HEK293 (cell line): Measurements from ENCODE around the gene PIN1.
A peak's percentile ranks its signal among the peaks of the same experiment; 100 is the strongest.

Source experiments
- BCL11A ChIP-seq: fragments of 450-650 bp; formaldehyde crosslinking; IDR thresholded peaks from 2 replicates; pipeline ENCODE4 v1.5.1; 2016; ENCODE audit warnings: low read depth, missing biosample characterization, missing genetic modification characterization
- BCL11B ChIP-seq: fragments of 450-650 bp; formaldehyde crosslinking; IDR thresholded peaks from 2 replicates; pipeline ENCODE4 v1.5.1; 2016; ENCODE audit warnings: low read depth, missing biosample characterization, missing genetic modification characterization
- EGR2 ChIP-seq: fragments of 450-650 bp; formaldehyde crosslinking; IDR thresholded peaks from 2 replicates; pipeline ENCODE4 v1.5.1; 2016; ENCODE audit warnings: low read depth, missing biosample characterization, missing genetic modification characterization
- GLI4 ChIP-seq: fragments of 450-650 bp; formaldehyde crosslinking; IDR thresholded peaks from 2 replicates; pipeline ENCODE4 v1.5.1; 2016; ENCODE audit warnings: missing biosample characterization, missing genetic modification characterization
- KLF7 ChIP-seq: fragments of 450-650 bp; formaldehyde crosslinking; IDR thresholded peaks from 2 replicates; pipeline ENCODE4 v1.5.1; 2016; ENCODE audit warnings: missing biosample characterization, missing genetic modification characterization, borderline replicate concordance
- SALL2 ChIP-seq: fragments of 450-650 bp; formaldehyde crosslinking; IDR thresholded peaks from 2 replicates; pipeline ENCODE4 v1.5.0; 2017; ENCODE audit warnings: missing biosample characterization, mild to moderate bottlenecking, missing genetic modification characterization, borderline replicate concordance
- SETDB1 ChIP-seq: IDR thresholded peaks from one replicate; pipeline ENCODE4 v1.6.1; 2017; ENCODE audit warnings: mild to moderate bottlenecking, low read length, moderate library complexity, mixed read lengths; ENCODE audit not compliant: insufficient read length
- YY1 ChIP-seq: fragments of 450-650 bp; formaldehyde crosslinking; IDR thresholded peaks from 2 replicates; pipeline ENCODE4 v1.5.1; 2018; ENCODE audit warnings: missing biosample characterization, missing genetic modification characterization
- YY2 ChIP-seq: fragments of 450-650 bp; formaldehyde crosslinking; IDR thresholded peaks from 2 replicates; pipeline ENCODE4 v1.5.1; 2016; ENCODE audit warnings: missing biosample characterization, missing genetic modification characterization
- ZBTB48 ChIP-seq: fragments of 450-650 bp; formaldehyde crosslinking; IDR thresholded peaks from 2 replicates; pipeline ENCODE4 v1.5.1; 2016; ENCODE audit warnings: missing biosample characterization, missing genetic modification characterization
- ZBTB8A ChIP-seq: fragments of 450-650 bp; formaldehyde crosslinking; IDR thresholded peaks from 2 replicates; pipeline ENCODE4 v1.5.1; 2016; ENCODE audit warnings: missing biosample characterization, missing genetic modification characterization
- ZNF138 ChIP-seq: fragments of 450-650 bp; formaldehyde crosslinking; IDR thresholded peaks from 2 replicates; pipeline ENCODE4 v1.5.1; 2016; ENCODE audit warnings: missing biosample characterization, missing genetic modification characterization, borderline replicate concordance
- ZNF157 ChIP-seq: fragments of 450-650 bp; formaldehyde crosslinking; IDR thresholded peaks from 2 replicates; pipeline ENCODE4 v1.5.1; 2016; ENCODE audit warnings: missing biosample characterization, missing genetic modification characterization
- ZNF169 ChIP-seq: fragments of 450-650 bp; formaldehyde crosslinking; IDR thresholded peaks from 2 replicates; pipeline ENCODE4 v1.5.1; 2016; ENCODE audit warnings: missing biosample characterization, missing genetic modification characterization
- ZNF292 ChIP-seq: fragments of 450-650 bp; formaldehyde crosslinking; IDR thresholded peaks from 2 replicates; pipeline ENCODE4 v1.5.1; 2016; ENCODE audit warnings: low read depth, missing biosample characterization, missing genetic modification characterization, borderline replicate concordance
- ZNF302 ChIP-seq: fragments of 450-650 bp; formaldehyde crosslinking; IDR thresholded peaks from 2 replicates; pipeline ENCODE4 v1.5.1; 2016; ENCODE audit warnings: missing biosample characterization, missing genetic modification characterization, low read depth
- ZNF350 ChIP-seq: fragments of 450-650 bp; formaldehyde crosslinking; IDR thresholded peaks from 2 replicates; pipeline ENCODE4 v1.5.0; 2017; ENCODE audit warnings: missing biosample characterization, mild to moderate bottlenecking, missing genetic modification characterization
- ZNF366 ChIP-seq: fragments of 450-650 bp; formaldehyde crosslinking; conservative IDR thresholded peaks from 2 replicates; pipeline ENCODE4 v1.5.1; 2016; ENCODE audit warnings: missing biosample characterization, missing genetic modification characterization
- ZNF423 ChIP-seq: fragments of 450-650 bp; formaldehyde crosslinking; IDR thresholded peaks from 2 replicates; pipeline ENCODE4 v1.5.1; 2016; ENCODE audit warnings: missing biosample characterization, missing genetic modification characterization
- ZNF501 ChIP-seq: fragments of 450-650 bp; formaldehyde crosslinking; IDR thresholded peaks from 2 replicates; pipeline ENCODE4 v1.5.1; 2016; ENCODE audit warnings: missing biosample characterization, missing genetic modification characterization
- ZNF510 ChIP-seq: fragments of 450-650 bp; formaldehyde crosslinking; IDR thresholded peaks from 2 replicates; pipeline ENCODE4 v1.5.1; 2018; ENCODE audit warnings: mild to moderate bottlenecking, missing genetic modification characterization, missing biosample characterization; ENCODE audit not compliant: insufficient replicate concordance
- ZNF571 ChIP-seq: fragments of 450-650 bp; formaldehyde crosslinking; IDR thresholded peaks from 2 replicates; pipeline ENCODE4 v1.5.0; 2017; ENCODE audit warnings: missing biosample characterization, missing genetic modification characterization
- ZNF610 ChIP-seq: fragments of 450-650 bp; formaldehyde crosslinking; IDR thresholded peaks from 2 replicates; pipeline ENCODE4 v1.5.1; 2016; ENCODE audit warnings: missing biosample characterization, missing genetic modification characterization, borderline replicate concordance
- ZNF792 ChIP-seq: fragments of 450-650 bp; formaldehyde crosslinking; IDR thresholded peaks from 2 replicates; pipeline ENCODE4 v1.5.1; 2016; ENCODE audit warnings: missing biosample characterization, missing genetic modification characterization
- ZNF837 ChIP-seq: fragments of 450-650 bp; formaldehyde crosslinking; IDR thresholded peaks from 2 replicates; pipeline ENCODE4 v1.5.1; 2016; ENCODE audit warnings: missing biosample characterization, missing genetic modification characterization
- ZSCAN30 ChIP-seq: fragments of 450-650 bp; IDR thresholded peaks from 2 replicates; pipeline ENCODE4 v1.5.1; 2018; ENCODE audit warnings: missing biosample characterization, mild to moderate bottlenecking, missing genetic modification characterization, moderate library complexity
- TF ChIP-seq, protein P1 (sequence below): fragments of 450-650 bp; formaldehyde crosslinking; IDR thresholded peaks from 2 replicates; pipeline ENCODE4 v1.5.1; 2016; ENCODE audit warnings: missing biosample characterization, missing genetic modification characterization
- TF ChIP-seq, protein P2 (sequence below): fragments of 450-650 bp; formaldehyde crosslinking; IDR thresholded peaks from 2 replicates; pipeline ENCODE4 v1.5.1; 2017; ENCODE audit warnings: missing biosample characterization, mild to moderate bottlenecking, missing genetic modification characterization, moderate library complexity
- TF ChIP-seq, protein P3 (sequence below): fragments of 450-650 bp; formaldehyde crosslinking; IDR thresholded peaks from 2 replicates; pipeline ENCODE4 v1.5.1; 2017; ENCODE audit warnings: missing biosample characterization, missing genetic modification characterization
- TF ChIP-seq, protein P4 (sequence below): fragments of 450-650 bp; formaldehyde crosslinking; IDR thresholded peaks from 2 replicates; pipeline ENCODE4 v1.5.1; 2016; ENCODE audit warnings: missing biosample characterization, missing genetic modification characterization, borderline replicate concordance
- TF ChIP-seq, protein P5 (sequence below): fragments of 450-650 bp; formaldehyde crosslinking; IDR thresholded peaks from 2 replicates; pipeline ENCODE4 v1.5.1; 2016; ENCODE audit warnings: missing biosample characterization, missing genetic modification characterization
- TF ChIP-seq, protein P6 (sequence below): fragments of 450-650 bp; formaldehyde crosslinking; IDR thresholded peaks from 2 replicates; pipeline ENCODE4 v1.5.1; 2016; ENCODE audit warnings: missing biosample characterization, missing genetic modification characterization

PIN1 gene

DNA sequence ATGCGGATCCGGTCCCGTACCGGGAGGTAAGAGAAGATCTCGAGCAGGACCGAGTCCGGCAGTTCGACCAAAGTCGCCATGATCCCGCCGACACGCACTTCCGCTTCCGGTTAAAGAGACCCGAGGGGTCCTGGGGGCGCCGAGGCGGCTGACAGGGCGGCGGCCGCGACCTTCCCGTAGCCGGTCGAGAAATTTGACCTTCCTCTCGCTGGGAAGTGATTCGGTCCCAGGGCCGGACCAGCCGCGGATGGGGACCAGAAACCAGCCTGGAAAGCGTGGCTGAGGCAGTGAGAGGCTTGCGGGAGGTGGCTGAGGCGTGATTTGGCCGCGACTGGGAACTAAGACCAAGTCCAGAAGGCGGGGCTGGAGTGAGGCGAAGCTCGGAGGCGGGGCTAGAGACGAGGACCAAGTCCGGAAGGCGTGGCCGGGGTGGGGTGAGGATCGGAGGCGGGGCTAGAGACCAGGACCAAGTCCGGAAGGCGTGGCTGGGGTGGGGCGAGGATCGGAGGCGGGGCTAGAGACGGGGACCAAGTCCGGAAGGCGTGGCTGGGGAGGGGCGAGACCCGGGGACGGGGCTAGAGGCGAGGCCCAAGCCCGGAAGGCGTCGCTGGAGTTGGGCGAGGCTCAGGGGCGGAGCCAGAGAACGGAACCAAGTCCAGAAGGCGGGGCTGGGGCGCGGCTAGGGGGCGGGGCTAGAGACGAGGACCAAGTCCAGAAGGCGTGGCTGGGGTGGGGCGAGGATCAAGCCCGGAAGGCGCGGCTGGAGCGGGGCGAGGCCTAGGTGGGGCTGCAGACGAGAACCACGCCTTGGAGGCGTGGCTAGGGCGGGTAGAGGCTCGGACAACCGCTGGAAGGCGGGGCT lies 16.2 kb upstream of the PIN1 start, which contains the start of gene FBXL12 (continued):
- no peak for TF ChIP-seq ZNF350
- TF ChIP-seq ZBTB48 (tag by site-specific recombination), result no peak
- no peak for TF ChIP-seq ZBTB8A (tag by site-specific recombination)
- TF ChIP-seq, protein P1, sequence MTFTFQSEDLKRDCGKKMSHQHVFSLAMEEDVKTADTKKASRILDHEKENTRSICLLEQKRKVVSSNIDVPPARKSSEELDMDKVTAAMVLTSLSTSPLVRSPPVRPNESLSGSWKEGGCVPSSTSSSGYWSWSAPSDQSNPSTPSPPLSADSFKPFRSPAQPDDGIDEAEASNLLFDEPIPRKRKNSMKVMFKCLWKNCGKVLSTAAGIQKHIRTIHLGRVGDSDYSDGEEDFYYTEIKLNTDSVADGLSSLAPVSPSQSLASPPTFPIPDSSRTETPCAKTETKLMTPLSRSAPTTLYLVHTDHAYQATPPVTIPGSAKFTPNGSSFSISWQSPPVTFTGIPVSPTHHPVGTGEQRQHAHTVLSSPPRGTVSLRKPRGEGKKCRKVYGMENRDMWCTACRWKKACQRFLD (tag by site-specific recombination), result no peak
- no peak for TF ChIP-seq ZNF138 (tag by site-specific recombination)
- TF ChIP-seq ZNF610 (tag by site-specific recombination), result no peak
- TF ChIP-seq SETDB1, result no peak
- TF ChIP-seq GLI4, result no peak
- TF ChIP-seq, protein P2, sequence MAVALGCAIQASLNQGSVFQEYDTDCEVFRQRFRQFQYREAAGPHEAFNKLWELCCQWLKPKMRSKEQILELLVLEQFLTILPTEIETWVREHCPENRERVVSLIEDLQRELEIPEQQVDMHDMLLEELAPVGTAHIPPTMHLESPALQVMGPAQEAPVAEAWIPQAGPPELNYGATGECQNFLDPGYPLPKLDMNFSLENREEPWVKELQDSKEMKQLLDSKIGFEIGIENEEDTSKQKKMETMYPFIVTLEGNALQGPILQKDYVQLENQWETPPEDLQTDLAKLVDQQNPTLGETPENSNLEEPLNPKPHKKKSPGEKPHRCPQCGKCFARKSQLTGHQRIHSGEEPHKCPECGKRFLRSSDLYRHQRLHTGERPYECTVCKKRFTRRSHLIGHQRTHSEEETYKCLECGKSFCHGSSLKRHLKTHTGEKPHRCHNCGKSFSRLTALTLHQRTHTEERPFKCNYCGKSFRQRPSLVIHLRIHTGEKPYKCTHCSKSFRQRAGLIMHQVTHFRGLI, result peak; percentile 63; the same call in 1 of the 2 replicates
- no peak for TF ChIP-seq BCL11B (tag by site-specific recombination)
- no peak for TF ChIP-seq ZNF423 (tag by site-specific recombination)
- TF ChIP-seq ZNF571 (tag by site-specific recombination), result no peak
- TF ChIP-seq, protein P3, sequence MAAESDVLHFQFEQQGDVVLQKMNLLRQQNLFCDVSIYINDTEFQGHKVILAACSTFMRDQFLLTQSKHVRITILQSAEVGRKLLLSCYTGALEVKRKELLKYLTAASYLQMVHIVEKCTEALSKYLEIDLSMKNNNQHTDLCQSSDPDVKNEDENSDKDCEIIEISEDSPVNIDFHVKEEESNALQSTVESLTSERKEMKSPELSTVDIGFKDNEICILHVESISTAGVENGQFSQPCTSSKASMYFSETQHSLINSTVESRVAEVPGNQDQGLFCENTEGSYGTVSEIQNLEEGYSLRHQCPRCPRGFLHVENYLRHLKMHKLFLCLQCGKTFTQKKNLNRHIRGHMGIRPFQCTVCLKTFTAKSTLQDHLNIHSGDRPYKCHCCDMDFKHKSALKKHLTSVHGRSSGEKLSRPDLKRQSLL (tag by site-specific recombination), result no peak
- peak; percentile 79 for TF ChIP-seq YY2 (tag by site-specific recombination)
- no peak for TF ChIP-seq ZNF157
- no peak for TF ChIP-seq ZNF501
- no peak for TF ChIP-seq ZNF792 (tag by site-specific recombination)
- TF ChIP-seq, protein P4, sequence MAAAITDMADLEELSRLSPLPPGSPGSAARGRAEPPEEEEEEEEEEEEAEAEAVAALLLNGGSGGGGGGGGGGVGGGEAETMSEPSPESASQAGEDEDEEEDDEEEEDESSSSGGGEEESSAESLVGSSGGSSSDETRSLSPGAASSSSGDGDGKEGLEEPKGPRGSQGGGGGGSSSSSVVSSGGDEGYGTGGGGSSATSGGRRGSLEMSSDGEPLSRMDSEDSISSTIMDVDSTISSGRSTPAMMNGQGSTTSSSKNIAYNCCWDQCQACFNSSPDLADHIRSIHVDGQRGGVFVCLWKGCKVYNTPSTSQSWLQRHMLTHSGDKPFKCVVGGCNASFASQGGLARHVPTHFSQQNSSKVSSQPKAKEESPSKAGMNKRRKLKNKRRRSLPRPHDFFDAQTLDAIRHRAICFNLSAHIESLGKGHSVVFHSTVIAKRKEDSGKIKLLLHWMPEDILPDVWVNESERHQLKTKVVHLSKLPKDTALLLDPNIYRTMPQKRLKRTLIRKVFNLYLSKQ, result no peak
- no peak for TF ChIP-seq ZNF302 (tag by site-specific recombination)
- TF ChIP-seq ZNF366 (tag by site-specific recombination), result no peak
- no peak for TF ChIP-seq ZNF510 (tag by site-specific recombination)
- TF ChIP-seq, protein P5, sequence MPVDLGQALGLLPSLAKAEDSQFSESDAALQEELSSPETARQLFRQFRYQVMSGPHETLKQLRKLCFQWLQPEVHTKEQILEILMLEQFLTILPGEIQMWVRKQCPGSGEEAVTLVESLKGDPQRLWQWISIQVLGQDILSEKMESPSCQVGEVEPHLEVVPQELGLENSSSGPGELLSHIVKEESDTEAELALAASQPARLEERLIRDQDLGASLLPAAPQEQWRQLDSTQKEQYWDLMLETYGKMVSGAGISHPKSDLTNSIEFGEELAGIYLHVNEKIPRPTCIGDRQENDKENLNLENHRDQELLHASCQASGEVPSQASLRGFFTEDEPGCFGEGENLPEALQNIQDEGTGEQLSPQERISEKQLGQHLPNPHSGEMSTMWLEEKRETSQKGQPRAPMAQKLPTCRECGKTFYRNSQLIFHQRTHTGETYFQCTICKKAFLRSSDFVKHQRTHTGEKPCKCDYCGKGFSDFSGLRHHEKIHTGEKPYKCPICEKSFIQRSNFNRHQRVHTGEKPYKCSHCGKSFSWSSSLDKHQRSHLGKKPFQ, result no peak
- peak; percentile 13; the same call in 1 of the 2 replicates for TF ChIP-seq KLF7 (tag by site-specific recombination)
- TF ChIP-seq SALL2, result no peak
- no peak for TF ChIP-seq ZNF169 (tag by site-specific recombination)
- peak; percentile 78; the same call in 1 of the 2 replicates for TF ChIP-seq YY1 (tag by site-specific recombination)
- TF ChIP-seq, protein P6, sequence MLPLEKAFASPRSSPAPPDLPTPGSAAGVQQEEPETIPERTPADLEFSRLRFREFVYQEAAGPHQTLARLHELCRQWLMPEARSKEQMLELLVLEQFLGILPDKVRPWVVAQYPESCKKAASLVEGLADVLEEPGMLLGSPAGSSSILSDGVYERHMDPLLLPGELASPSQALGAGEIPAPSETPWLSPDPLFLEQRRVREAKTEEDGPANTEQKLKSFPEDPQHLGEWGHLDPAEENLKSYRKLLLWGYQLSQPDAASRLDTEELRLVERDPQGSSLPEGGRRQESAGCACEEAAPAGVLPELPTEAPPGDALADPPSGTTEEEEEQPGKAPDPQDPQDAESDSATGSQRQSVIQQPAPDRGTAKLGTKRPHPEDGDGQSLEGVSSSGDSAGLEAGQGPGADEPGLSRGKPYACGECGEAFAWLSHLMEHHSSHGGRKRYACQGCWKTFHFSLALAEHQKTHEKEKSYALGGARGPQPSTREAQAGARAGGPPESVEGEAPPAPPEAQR (tag by site-specific recombination), result no peak
- TF ChIP-seq ZNF292, result no peak
- no peak for TF ChIP-seq ZSCAN30 (tag by site-specific recombination)
- no peak for TF ChIP-seq BCL11A (tag by site-specific recombination)
- no peak for TF ChIP-seq ZNF837 (tag by site-specific recombination)
- no peak for TF ChIP-seq EGR2
